Stimulated activated CD8-positive, alpha-beta memory T cell treated with anti-CD3 and anti-CD28 coated beads, Interleukin-15, amount 100 ng/mL, for 48 hours (primary cell): ENCODE results near the gene MAPRE2.
"Not testable (repeated sequence)": the region's sequence is repeated elsewhere in the genome, so short reads cannot be mapped to it uniquely, and the experiment has no call there.

Source experiments
- DNase-seq, 2 donors: peaks; one replicate each; pipeline ENCODE4 v3.0.0-alpha.2; 2020; ENCODE audit warnings: low read depth in 2 of 2

MAPRE2 gene

GRCh38 chr18:35153609-35154272, 112.5 kb downstream of the MAPRE2 start:
- DNase-seq = no peak

- DNase-seq = no peak
Measured at GRCh38 chr18:35155398-35156117, 114.3 kb downstream of the MAPRE2 start.

- DNase-seq = no peak
Measured at GRCh38 chr18:35157181-35157580, 116.0 kb downstream of the MAPRE2 start.

- no peak for DNase-seq
Measured at GRCh38 chr18:35158728-35159450, 117.7 kb downstream of the MAPRE2 start.

DNA sequence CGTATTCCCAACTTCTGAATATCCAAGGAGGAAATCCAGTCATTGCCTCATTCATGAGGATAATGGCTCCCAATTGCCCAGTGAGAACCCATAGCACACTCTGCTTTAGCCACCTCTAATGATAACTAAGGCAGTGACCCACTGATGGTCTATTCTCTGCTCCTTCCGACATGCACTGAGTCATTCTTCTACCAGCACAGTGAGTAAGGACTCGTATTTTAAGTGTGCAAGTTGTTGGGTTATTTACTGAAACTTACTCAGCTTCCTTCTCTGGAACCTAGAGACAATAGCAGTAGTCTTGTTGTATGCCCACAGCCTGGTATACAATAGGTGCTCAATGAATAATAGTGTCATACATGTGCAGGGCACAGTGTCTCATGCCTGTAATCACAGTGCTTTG, 118.6 kb downstream of the MAPRE2 start:
- no peak for DNase-seq

GRCh38 chr18:35161485-35161884, 120.3 kb downstream of the MAPRE2 start:
- no peak for DNase-seq

DNA sequence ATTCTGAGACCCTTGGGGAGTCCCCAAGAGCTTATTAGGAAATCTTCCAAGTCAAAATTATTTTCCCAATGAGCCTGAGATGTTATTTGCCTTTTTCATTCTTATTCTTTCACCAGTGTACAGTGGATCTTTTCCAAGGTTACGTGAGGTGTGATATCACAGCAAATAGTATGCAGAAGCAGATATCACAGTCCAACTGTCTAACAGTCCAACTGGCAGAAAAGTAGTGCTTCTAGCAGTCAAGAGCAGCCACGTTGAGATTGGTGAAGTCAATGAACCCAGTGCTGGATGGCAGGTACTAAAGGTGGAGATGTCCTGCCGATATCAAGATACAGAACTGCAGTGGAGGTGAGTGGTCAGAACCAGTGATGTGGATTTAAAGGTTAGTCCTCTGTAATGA, 120.7 kb downstream of the MAPRE2 start:
- DNase-seq = no peak

- DNase-seq = no peak
Measured at GRCh38 chr18:35163014-35163539, 121.9 kb downstream of the MAPRE2 start.

GRCh38 chr18:35163721-35164120, 122.5 kb downstream of the MAPRE2 start:
- DNase-seq = no peak

DNA sequence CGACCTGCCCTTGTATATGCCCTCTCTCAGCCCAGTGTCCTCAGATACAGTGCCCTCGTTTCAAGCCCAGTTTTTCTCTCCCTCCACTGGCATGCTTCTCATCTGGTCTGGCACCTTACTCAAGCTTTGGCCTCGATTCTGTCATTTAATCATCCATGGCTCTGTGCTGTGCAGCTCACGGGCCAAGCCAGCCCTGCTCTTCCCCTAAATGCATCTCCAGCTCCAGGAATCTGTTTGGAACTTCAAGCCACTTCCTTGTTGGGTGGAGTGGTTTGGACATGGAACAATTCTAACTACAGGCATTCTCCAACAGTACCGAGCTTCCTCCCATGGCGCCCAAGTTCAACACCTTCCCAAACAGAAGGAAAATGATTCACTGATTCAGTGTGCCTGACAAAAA, 122.9 kb downstream of the MAPRE2 start:
- no peak for DNase-seq

DNA sequence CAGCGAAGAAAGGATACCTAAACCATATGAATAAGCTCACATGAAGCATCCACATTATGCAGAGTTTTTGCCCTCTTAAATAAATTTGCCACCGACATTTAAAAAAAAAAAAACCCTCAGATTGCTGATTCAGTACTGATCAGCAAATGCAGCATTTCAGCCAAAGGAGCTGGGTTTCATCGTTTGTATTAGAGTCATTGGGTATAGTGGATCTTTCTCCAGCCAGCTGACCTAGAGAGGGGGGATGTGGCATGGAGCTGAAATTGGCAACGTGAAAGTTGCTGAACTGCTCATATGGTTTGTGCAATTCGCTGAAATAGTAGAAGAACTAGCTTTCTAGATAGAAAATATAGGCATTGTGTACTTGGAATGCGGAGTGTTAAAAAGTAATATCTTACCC, 126.1 kb downstream of the MAPRE2 start:
- no peak for DNase-seq

- DNase-seq = no peak
Measured at GRCh38 chr18:35167857-35168256, 126.6 kb downstream of the MAPRE2 start.

GRCh38 chr18:35170323-35170722, 129.1 kb downstream of the MAPRE2 start:
- not testable (repeated sequence) for DNase-seq

- no peak for DNase-seq
Measured at GRCh38 chr18:35171315-35171987, 130.2 kb downstream of the MAPRE2 start.

DNA sequence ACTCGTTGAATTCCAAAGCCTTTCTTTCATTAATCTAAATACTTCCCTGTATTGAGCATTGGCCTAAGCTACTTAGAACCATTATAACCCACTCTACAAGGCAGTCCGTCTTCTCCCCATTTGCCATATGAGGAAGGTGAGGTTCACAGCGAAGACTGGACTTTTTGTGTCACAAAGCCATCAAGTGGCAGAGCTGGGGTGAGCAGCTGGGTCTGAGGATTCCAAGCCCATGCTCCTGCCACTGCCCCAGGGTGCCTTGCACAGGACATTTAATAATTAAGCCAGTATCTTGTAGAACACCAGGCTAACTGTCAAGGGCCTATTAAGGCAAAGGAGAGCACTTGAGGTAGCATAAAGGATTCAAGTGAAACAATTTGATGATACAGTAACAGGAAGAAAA, 130.8 kb downstream of the MAPRE2 start:
- no peak for DNase-seq

DNA sequence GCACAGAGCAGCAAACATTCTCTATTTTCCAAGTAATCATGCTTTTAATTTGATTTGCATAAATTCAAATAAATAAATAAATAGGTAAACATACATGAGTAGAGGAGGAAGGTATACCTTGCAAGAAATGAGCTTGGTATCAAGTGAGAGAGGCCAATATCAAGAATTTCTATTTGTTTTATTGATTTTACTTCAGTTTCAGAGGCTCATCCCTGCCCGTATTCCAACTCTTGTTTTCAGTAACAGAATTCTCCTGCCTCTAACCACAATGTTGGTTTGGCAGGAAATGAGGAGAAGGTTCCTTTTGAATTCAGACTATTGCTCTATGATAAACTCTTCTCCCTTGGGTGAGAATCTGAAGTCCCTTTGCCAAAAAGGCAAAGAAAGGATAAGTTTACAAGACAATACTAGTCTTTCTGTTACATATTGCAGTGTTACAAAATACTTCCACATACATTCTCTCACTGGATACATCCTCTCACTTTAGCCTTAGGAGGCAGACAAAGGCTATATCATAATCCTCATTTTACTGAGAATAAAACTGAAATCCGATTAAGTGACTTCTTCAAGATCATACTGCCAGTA, 131.3 kb downstream of the MAPRE2 start:
- DNase-seq = no peak

DNA sequence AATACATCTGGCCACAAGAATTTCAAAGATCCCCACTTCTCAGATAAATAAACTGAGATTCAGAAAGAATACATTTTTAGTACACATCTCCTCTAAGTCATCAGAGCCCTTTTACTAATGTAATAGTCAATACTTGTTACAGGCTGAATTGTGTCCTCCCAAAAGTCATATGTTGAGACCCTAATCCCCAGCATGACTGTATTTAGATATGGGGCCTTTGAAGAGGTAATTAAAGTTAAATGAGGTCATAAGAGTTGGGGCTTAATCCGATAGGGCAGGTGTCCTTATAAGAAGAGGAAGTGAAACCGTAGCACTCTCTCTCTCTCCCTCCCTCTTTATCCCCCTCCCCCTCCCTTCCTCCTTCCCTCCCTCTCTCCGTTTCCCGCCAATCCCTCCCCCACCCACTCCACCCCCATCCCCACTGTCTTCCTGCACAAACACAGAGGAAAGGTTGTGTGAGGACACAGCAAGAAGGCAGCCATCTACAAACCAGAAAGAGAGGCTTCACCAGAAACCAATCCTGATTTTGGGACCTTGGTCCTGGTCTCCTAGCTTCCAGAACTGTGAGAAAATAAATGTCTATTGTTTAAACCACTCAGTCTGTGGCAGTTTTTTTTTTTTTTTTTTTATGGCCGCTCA, 133.0 kb downstream of the MAPRE2 start:
- DNase-seq = no peak

DNA sequence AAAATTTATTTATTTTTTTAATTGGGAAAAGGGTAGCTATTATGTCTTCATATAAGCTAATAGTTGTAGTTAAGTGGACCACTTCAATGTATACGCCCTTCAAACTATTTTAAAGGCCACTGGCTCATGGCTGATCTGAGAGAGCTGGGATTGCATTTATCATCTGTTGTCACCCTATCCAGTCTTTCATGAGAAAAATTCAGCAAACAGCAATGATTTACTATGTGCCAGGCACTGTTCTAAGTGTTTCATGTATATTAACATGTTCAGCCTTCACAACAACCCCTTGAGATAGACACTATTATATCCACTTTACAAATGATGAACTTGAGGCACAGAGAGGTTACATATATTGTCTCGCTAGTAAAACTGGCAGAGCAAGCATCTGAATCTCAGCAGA, 133.5 kb downstream of the MAPRE2 start:
- no peak for DNase-seq

DNA sequence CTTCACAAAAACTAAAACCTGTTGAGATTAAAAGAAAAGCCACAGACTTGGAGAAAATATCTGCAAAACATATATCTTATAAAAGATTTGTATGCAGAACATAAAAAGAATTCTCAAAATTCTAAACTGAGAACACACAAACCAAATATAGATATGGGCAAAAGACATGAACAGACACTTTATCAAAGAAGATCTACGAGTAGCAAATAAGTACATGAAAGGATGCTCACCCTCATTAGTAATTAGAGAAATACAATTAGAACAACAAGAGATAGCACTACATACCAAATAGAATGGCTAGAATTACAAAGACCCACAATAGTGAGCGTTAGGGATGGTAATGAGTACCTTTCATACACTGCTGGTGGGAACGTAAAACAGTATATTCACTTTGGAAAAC, 135.7 kb downstream of the MAPRE2 start:
- DNase-seq = no peak

- DNase-seq = no peak
Measured at GRCh38 chr18:35178260-35178659, 137.0 kb downstream of the MAPRE2 start.

DNA sequence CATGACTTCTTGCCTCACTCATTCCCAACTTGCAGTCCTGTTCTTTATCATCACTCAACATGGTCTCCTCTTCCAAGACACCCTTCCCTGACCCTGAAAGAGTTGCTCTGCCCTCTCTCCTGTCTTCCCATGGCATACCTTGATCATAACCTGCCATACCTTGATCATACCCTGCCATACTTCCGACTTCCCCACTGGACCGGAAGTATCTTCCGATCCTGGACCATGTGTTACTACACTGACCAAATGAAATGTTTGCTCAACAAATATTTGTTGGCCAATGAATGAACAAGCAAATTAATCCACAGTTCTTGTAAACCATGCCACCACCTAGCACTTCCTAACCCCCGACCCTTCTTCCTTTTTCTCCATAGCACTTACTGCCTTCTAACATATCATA, 138.7 kb downstream of the MAPRE2 start:
- no peak for DNase-seq
